HCT116 (cell line): ENCODE measurements around the gene DCUN1D1. TPM values are rescaled to one million over a fixed set of nuclear protein-coding genes. Genes with fewer than 3 reads are reported as not detected.

Experiments
- ATAC-seq: fragments of 200-7000 bp; cut with Tn5 transposase; 2 replicates; pipeline ENCODE4 v1.9.1; 2020; ENCODE audit warnings: mild to moderate bottlenecking, moderate library complexity
- BruUV-seq: library from RNA; stranded (reverse); fragments of 400-500 nt; replicated peaks from 2 replicates; lab custom pipeline; 2021; lab: Mats Ljungman, UMichigan
- CTCF ChIA-PET: fragments of 300-600 bp; sonication (Branson Sonifier 250); formaldehyde crosslinking; loops from one replicate; lab custom pipeline; 2021; ENCODE audit warnings: antibody characterized with exemption; lab: Charles Lee
- POLR2A ChIA-PET: fragments of 300-600, 350-600 bp; sonication (Branson Sonifier 250); formaldehyde crosslinking; loops from one replicate; lab custom pipeline; 2021; ENCODE audit warnings: antibody characterized with exemption; lab: Charles Lee
- RAD21 ChIA-PET, 2 experiments: fragments of 300-600 bp; sonication (Branson Sonifier 250); formaldehyde crosslinking; loops; one replicate each; lab custom pipeline; 2023; ENCODE audit warnings: low total read pairs in 2 of 2; ENCODE audit not compliant: uncharacterized antibody in 2 of 2, unreplicated experiment in 2 of 2, low non-redundant PET in 1 of 2; lab: Charles Lee
- DNase-seq: peaks from one replicate; pipeline ENCODE4 v3.0.0-alpha.2; 2010; ENCODE audit warnings: low read depth, low spot score
- H2AFZ ChIP-seq: fragments of 200-600 bp; shearing (Covaris generic), sonication (generic); 2 replicates; pipeline ENCODE4 v1.6.1; 2017; ENCODE audit warnings: low read depth, mixed run types, mixed read lengths, antibody characterized with exemption, low read length; ENCODE audit not compliant: poor library complexity, severe bottlenecking
- H3K27ac ChIP-seq: 2 replicates; pipeline ENCODE4 v1.5.1; 2012; ENCODE audit warnings: low read depth, low read length
- H3K27me3 ChIP-seq: fragments of 200-600 bp; sonication (generic); 2 replicates; pipeline ENCODE4 v1.6.1; 2016; ENCODE audit warnings: mixed run types, low read length, mixed read lengths; ENCODE audit not compliant: insufficient read depth
- H3K36me3 ChIP-seq, 2 experiments: fragments of 200-500 bp in 1 of 2; fragments of 200-600 bp in 1 of 2; sonication (Bioruptor generic) in 1 of 2; sonication (generic) in 1 of 2; 2 replicates each; pipeline versions ENCODE4 v1.5.1 to v1.6.1; 2014 to 2016; ENCODE audit warnings: low read length in 2 of 2, inconsistent platforms in 1 of 2, mixed read lengths in 1 of 2, mixed run types in 1 of 2; ENCODE audit not compliant: insufficient read depth in 2 of 2, control insufficient read depth in 1 of 2
- H3K4me1 ChIP-seq, 2 experiments: fragments of 200-600 bp in 1 of 2; sonication (generic) in 1 of 2; 2 replicates each; pipeline versions ENCODE4 v1.5.1 to v1.6.1; 2012 to 2017; ENCODE audit warnings: low read length in 2 of 2, inconsistent platforms in 1 of 2, mild to moderate bottlenecking in 1 of 2, mixed read lengths in 1 of 2, mixed run types in 1 of 2, moderate library complexity in 1 of 2; ENCODE audit not compliant: insufficient read depth in 2 of 2, control insufficient read depth in 1 of 2
- H3K4me2 ChIP-seq: fragments of 200-600 bp; sonication (generic); 2 replicates; pipeline ENCODE4 v1.6.1; 2017; ENCODE audit warnings: mixed run types, low read length, mixed read lengths
- H3K4me3 ChIP-seq, 2 experiments: fragments of 200-600 bp in 1 of 2; sonication (generic) in 1 of 2; replicated peaks in 1 of 2; 2 replicates each; pipeline ENCODE4 v1.5.1; 2011 to 2016; ENCODE audit warnings: low read length in 2 of 2, control low read depth in 1 of 2, low read depth in 1 of 2, mild to moderate bottlenecking in 1 of 2, mixed read lengths in 1 of 2, mixed run types in 1 of 2
- H3K79me2 ChIP-seq: fragments of 200-600 bp; sonication (generic); 2 replicates; pipeline ENCODE4 v1.6.1; 2017; ENCODE audit warnings: mild to moderate bottlenecking, mixed run types, low read length, moderate library complexity, mixed read lengths; ENCODE audit not compliant: insufficient read depth
- H3K9ac ChIP-seq: fragments of 200-600 bp; sonication (generic); 2 replicates; pipeline ENCODE4 v1.6.1; 2016; ENCODE audit warnings: low read length, mixed read lengths
- H3K9me2 ChIP-seq: fragments of 200-600 bp; sonication (generic), shearing (Covaris generic); 2 replicates; pipeline ENCODE4 v1.6.1; 2017; ENCODE audit warnings: mixed run types, mild to moderate bottlenecking, moderate library complexity; ENCODE audit not compliant: insufficient read depth
- H3K9me3 ChIP-seq, 2 experiments: fragments of 200-500 bp in 1 of 2; fragments of 200-600 bp in 1 of 2; sonication (Bioruptor generic) in 1 of 2; sonication (generic) in 1 of 2; 2 replicates each; pipeline ENCODE4 v1.6.1; 2014 to 2017; ENCODE audit warnings: low read length in 2 of 2, mixed read lengths in 2 of 2, inconsistent platforms in 1 of 2, low read depth in 1 of 2, mild to moderate bottlenecking in 1 of 2, mixed run types in 1 of 2, moderate library complexity in 1 of 2; ENCODE audit not compliant: control insufficient read depth in 1 of 2, insufficient read depth in 1 of 2
- H4K20me1 ChIP-seq: fragments of 200-600 bp; sonication (generic), shearing (Covaris generic); 2 replicates; pipeline ENCODE4 v1.6.1; 2017; ENCODE audit warnings: mixed run types, mild to moderate bottlenecking, moderate library complexity; ENCODE audit not compliant: insufficient read depth
- EZH2 ChIP-seq: fragments of 200-600 bp; sonication (generic); IDR thresholded peaks from 2 replicates; pipeline ENCODE4 v1.6.1; 2017; ENCODE audit warnings: antibody characterized with exemption, mixed run types
- POLR2A ChIP-seq: IDR thresholded peaks from 2 replicates; pipeline ENCODE4 v1.7.0; 2011; ENCODE audit warnings: borderline replicate concordance; ENCODE audit not compliant: insufficient read depth, insufficient read length; ENCODE audit errors: extremely low read depth
- SIN3A ChIP-seq: IDR thresholded peaks from 2 replicates; pipeline ENCODE4 v1.6.1; 2012; ENCODE audit warnings: low read depth
- TCF7L2 ChIP-seq: IDR thresholded peaks from 2 replicates; pipeline ENCODE4 v1.7.0; 2011; ENCODE audit warnings: borderline replicate concordance, inconsistent platforms; ENCODE audit not compliant: insufficient read depth, insufficient read length; ENCODE audit errors: extremely low read depth
- YY1 ChIP-seq: IDR thresholded peaks from 2 replicates; pipeline ENCODE4 v1.6.1; 2011; ENCODE audit warnings: low read length, low read depth, moderate library complexity, mild to moderate bottlenecking; ENCODE audit not compliant: insufficient replicate concordance; ENCODE audit errors: extremely low read depth
- ZNF274 ChIP-seq: fragments of 200-500 bp; sonication (Bioruptor generic); IDR thresholded peaks from 2 replicates; pipeline ENCODE4 v1.6.1; 2014; ENCODE audit warnings: mild to moderate bottlenecking, low read depth, low read length, inconsistent platforms
- intact Hi-C: fragments of 100-400 bp; cut with micrococcal nuclease; formaldehyde crosslinking; loops from 2 replicates; pipeline ENCODE4 v1.10.0; 2022
- total RNA-seq: library from RNA; stranded (reverse); gene quantifications from one replicate; pipeline ENCODE4 v1.2.1, GENCODE V29; 2021; ENCODE audit not compliant: unreplicated experiment

The DCUN1D1 gene
- total RNA-seq, 1 experiment from 2014 or later = 46.9 TPM

- no peaks in the 10 kb centered on the region for H4K20me1 ChIP-seq
- no peak overlapping the region for H3K27ac ChIP-seq
- no peaks in the 10 kb centered on the region for H3K27me3 ChIP-seq
- BruUV-seq = no TSS peak
- TF ChIP-seq TCF7L2 (no peak), ZNF274 (no peak), SIN3A (no peak), YY1 (no peak)
- ChIA-PET RAD21 (no interaction called here), CTCF (no interaction called here), POLR2A (no interaction called here)
- H3K36me3 ChIP-seq = 0 out of 4 replicates have a peak, but pooled peaks cover 0 to 4% of the 10 kb centered on the region in 2 experiments
- no peak overlapping the region for H3K4me2 ChIP-seq
- H3K9me2 ChIP-seq = no peaks in the 10 kb centered on the region
- no peaks in the 10 kb centered on the region for H3K4me1 ChIP-seq
- H3K9me3 ChIP-seq = no peaks in the 10 kb centered on the region
- H2AFZ ChIP-seq = no peak overlapping the region
- H3K4me3 ChIP-seq = no peak overlapping the region
- DNase-seq (no peak), ATAC-seq (no peak)
- intact Hi-C loops = no loop called here
- no peak overlapping the region for H3K9ac ChIP-seq
- no peaks in the 10 kb centered on the region for H3K79me2 ChIP-seq
Observed at GRCh38 chr3:182896553-182896952, 83.8 kb downstream of the DCUN1D1 start.

GRCh38 chr3:182895513-182896112, 84.7 kb downstream of the DCUN1D1 start:
- RAD21 ChIA-PET = no interaction called here
- 0 out of 4 replicates have a peak, but pooled peaks cover 0 to 4% of the 10 kb centered on the region in 2 experiments for H3K36me3 ChIP-seq
- H3K27me3 ChIP-seq = no peaks in the 10 kb centered on the region
- no peaks in the 10 kb centered on the region for H3K9me3 ChIP-seq
- H4K20me1 ChIP-seq = no peaks in the 10 kb centered on the region
- no peak overlapping the region for H3K9ac ChIP-seq
- H2AFZ ChIP-seq = no peak overlapping the region
- no peak overlapping the region for H3K27ac ChIP-seq
- DNase-seq (no peak), ATAC-seq (no peak)
- no peaks in the 10 kb centered on the region for H3K79me2 ChIP-seq
- no peaks in the 10 kb centered on the region for H3K9me2 ChIP-seq
- intact Hi-C loops = no loop called here
- no peak overlapping the region for H3K4me2 ChIP-seq
- H3K4me3 ChIP-seq = no peak overlapping the region
- POLR2A ChIA-PET = no interaction called here
- TF ChIP-seq POLR2A (no peak), EZH2 (no peak)
- TF ChIP-seq, all 23 proteins: peak for 0
- CTCF ChIA-PET = no interaction called here
- H3K4me1 ChIP-seq = no peaks in the 10 kb centered on the region
- no TSS peak for BruUV-seq
